ENCODE measurements around the gene FRMD6.
"Not testable (repeated sequence)": the region's sequence is repeated elsewhere in the genome, so short reads cannot be mapped to it uniquely, and the experiment has no call there.

FRMD6 gene

DNA sequence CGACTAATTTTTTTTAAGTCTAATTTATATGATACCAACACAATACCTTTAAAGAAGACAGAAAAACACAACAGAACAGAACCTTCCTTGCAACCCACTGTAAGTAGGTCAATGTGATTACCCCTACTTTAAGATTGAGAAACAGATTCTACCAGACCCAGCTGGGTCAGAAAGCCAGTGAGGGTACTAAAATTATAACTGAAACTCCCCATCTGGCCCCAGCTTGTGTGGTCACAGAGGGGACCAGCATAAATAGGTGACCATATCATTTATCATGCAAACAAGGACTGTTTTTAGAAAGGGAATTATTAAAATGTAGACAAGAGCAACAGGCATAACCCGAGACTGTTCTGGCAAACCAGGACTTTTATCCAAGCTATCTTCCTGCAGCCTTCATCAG is 30.1 kb upstream of the FRMD6 start:
- Mint-ChIP-seq H3K36me3 (no peaks in the 10 kb centered on the region), H3K9me3 (peaks cover 4% of the 10 kb centered on the region), H3K4me1 (no peaks in the 10 kb centered on the region), H3K27ac (no peak overlapping the region), H3K4me3 (no peak overlapping the region), H3K27me3 (peaks cover 10% of the 10 kb centered on the region)
- no peak for ATAC-seq

DNA sequence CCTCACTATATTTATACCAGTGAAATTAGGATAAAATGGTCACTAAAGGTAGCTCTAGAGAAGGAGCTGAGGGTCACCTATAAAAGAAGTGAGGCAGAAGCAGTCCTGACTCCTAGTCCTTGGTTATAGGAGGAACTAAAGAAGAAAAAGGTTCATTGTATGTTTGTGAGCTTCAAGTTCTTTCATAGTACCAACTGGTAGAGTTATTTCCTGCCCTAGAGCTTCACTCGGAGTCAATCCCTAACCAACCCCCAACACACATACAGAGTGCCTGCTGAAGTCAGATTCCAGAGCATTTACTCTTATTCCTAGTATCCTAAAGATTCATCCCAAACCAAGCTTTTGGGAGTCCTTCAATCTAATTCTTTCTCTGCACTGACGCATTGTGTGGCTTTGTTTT is 29.3 kb upstream of the FRMD6 start:
- Mint-ChIP-seq H3K4me3 (no peak overlapping the region), H3K9me3 (peaks cover 4% of the 10 kb centered on the region), H3K27me3 (peaks cover 10% of the 10 kb centered on the region), H3K36me3 (no peaks in the 10 kb centered on the region), H3K27ac (no peak overlapping the region), H3K4me1 (no peaks in the 10 kb centered on the region)
- no peak for ATAC-seq

DNA sequence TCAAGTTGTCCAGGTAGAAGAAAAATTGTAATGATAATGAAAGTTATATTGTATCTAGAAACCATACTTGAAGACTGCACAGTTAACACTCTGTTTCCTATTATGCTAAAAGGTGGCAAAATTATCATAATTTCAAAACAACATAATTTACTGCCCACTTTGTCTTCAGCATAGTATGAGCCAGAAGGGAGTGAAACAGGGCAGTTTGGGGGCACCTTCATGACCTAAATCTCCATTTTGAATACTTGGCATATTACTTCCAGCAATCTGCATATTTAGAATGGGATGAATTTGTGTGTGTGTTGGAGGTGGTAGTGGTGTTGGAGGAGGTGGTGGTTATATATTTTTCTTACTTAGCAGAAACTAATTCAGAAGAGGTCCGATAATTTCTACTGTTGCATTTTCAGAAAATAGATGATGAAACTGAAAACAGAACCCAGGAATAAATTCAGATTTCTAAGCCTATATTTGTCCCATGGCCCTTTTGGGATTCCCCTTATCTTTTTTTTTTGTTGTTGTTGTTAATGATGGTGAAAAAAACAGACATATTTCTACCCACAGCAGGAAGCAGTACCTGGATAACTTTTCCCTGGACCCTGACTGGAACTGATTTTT is 26.6 kb upstream of the FRMD6 start:
- ATAC-seq, result no peak

DNA sequence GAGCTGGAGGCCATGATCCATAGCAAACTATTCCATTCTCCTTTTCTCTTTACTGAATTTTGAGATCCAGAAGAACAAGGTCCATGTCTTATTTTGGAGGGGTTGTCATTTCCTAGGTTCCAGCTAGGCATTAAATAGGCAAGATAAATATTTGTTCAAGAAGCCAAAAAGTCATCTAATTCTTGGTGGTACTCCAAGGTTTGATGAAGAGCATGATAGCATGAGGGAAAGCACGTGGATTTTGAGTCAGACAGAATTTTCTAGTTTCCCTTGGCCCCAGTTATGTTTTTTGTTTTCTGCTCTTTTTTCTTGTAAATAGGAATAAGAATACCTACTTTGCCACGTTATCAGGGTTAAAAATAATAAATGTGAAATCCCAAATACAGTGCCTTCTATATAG is 25.5 kb upstream of the FRMD6 start:
- H3K4me3 Mint-ChIP-seq, result no peak overlapping the region
- no peak overlapping the region for H3K27ac Mint-ChIP-seq
- no peaks in the 10 kb centered on the region for H3K36me3 Mint-ChIP-seq
- no peak for ATAC-seq
- no peaks in the 10 kb centered on the region for H3K4me1 Mint-ChIP-seq
- peaks cover 4% of the 10 kb centered on the region for H3K9me3 Mint-ChIP-seq
- H3K27me3 Mint-ChIP-seq, result peaks cover 10% of the 10 kb centered on the region

More for the DNA sequence above, 26.6 kb upstream of the FRMD6 start:
- Mint-ChIP-seq H3K27me3 (peaks cover 10% of the 10 kb centered on the region), H3K27ac (no peak overlapping the region), H3K4me3 (no peak overlapping the region), H3K36me3 (no peaks in the 10 kb centered on the region), H3K9me3 (peaks cover 4% of the 10 kb centered on the region), H3K4me1 (no peaks in the 10 kb centered on the region)

DNA sequence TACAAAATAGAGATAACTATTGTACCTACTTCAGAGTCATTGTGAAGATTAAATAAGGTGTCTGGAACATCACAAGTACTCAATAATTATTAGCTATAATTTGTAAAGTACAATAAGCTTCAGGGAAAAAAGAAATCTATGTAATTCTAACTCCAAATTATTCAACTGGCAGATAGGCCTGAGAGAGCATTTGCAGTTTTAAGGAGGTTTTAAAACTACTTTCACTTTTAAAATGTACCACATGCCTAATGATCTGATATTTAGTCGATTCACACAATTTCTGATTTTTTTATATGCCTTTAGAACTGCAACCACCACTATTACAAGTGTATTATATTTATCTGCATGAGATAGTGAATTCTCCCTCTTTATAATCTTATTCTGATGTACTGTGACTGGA is 24.9 kb upstream of the FRMD6 start:
- H3K9me3 Mint-ChIP-seq, result peaks cover 4% of the 10 kb centered on the region
- H3K36me3 Mint-ChIP-seq, result no peaks in the 10 kb centered on the region
- no peak overlapping the region for H3K27ac Mint-ChIP-seq
- H3K27me3 Mint-ChIP-seq, result peaks cover 10% of the 10 kb centered on the region
- H3K4me1 Mint-ChIP-seq, result no peaks in the 10 kb centered on the region
- H3K4me3 Mint-ChIP-seq, result no peak overlapping the region
- ATAC-seq, result no peak

GRCh38 chr14:51627313-51627712 is 24.4 kb upstream of the FRMD6 start:
- Mint-ChIP-seq H3K27me3 (peaks cover 10% of the 10 kb centered on the region), H3K4me3 (no peak overlapping the region), H3K4me1 (no peaks in the 10 kb centered on the region), H3K36me3 (no peaks in the 10 kb centered on the region), H3K9me3 (peaks cover 4% of the 10 kb centered on the region), H3K27ac (no peak overlapping the region)
- no peak for ATAC-seq

- peaks cover 10% of the 10 kb centered on the region for H3K27me3 Mint-ChIP-seq
- no peak overlapping the region for H3K27ac Mint-ChIP-seq
- H3K36me3 Mint-ChIP-seq, result no peaks in the 10 kb centered on the region
- H3K4me3 Mint-ChIP-seq, result no peak overlapping the region
- ATAC-seq, result no peak
- H3K9me3 Mint-ChIP-seq, result peaks cover 4% of the 10 kb centered on the region
- no peaks in the 10 kb centered on the region for H3K4me1 Mint-ChIP-seq
These were observed 23.5 kb upstream of the FRMD6 start for GRCh38 chr14:51628238-51628637.

GRCh38 chr14:51630987-51631386 is 20.7 kb upstream of the FRMD6 start:
- Mint-ChIP-seq H3K4me3 (no peak overlapping the region), H3K27me3 (peaks cover 14% of the 10 kb centered on the region), H3K27ac (no peak overlapping the region), H3K9me3 (no peaks in the 10 kb centered on the region), H3K4me1 (no peaks in the 10 kb centered on the region), H3K36me3 (no peaks in the 10 kb centered on the region)
- ATAC-seq, result no peak

- not testable (repeated sequence) for ATAC-seq, H3K27ac Mint-ChIP-seq
- H3K27me3 Mint-ChIP-seq, result peaks cover 35% of the 10 kb centered on the region
These were observed 18.4 kb upstream of the FRMD6 start for GRCh38 chr14:51633298-51633697.

DNA sequence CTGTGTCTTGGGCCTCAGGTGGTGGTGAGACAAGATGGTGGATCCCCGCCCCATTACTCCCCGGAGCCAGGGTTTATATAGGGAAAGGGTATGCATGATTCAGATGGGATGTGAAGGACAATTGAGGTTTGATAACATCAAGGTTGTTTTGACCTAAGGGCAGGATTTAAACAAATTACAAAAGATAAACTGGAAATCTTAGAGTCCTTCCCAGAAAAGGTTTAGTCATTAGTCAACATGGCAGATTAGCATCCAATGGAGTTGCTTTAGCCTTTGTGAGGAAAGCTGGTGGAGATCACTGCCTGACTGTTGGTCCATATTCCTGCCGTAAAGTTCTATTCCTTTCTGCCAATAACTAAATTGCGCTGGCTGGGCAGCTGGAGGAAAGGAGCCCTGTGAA is 15.6 kb upstream of the FRMD6 start:
- H3K4me1 Mint-ChIP-seq, result no peaks in the 10 kb centered on the region
- no peaks in the 10 kb centered on the region for H3K36me3 Mint-ChIP-seq
- H3K27me3 Mint-ChIP-seq, result peaks cover 40% of the 10 kb centered on the region
- H3K9me3 Mint-ChIP-seq, result no peaks in the 10 kb centered on the region
- no peak overlapping the region for H3K4me3 Mint-ChIP-seq
- ATAC-seq, result no peak
- no peak overlapping the region for H3K27ac Mint-ChIP-seq

More at GRCh38 chr14:51633298-51633697, 18.4 kb upstream of the FRMD6 start:
- H3K36me3 Mint-ChIP-seq, H3K9me3 Mint-ChIP-seq, H3K4me1 Mint-ChIP-seq, H3K4me3 Mint-ChIP-seq: not testable (repeated sequence)

- Mint-ChIP-seq H3K27me3 (peaks cover 40% of the 10 kb centered on the region), H3K4me1 (no peaks in the 10 kb centered on the region), H3K9me3 (no peaks in the 10 kb centered on the region), H3K27ac (no peak overlapping the region), H3K36me3 (no peaks in the 10 kb centered on the region), H3K4me3 (no peak overlapping the region)
- peak; percentile 14 for ATAC-seq
These were observed 13.4 kb upstream of the FRMD6 start for GRCh38 chr14:51638071-51638944.

DNA sequence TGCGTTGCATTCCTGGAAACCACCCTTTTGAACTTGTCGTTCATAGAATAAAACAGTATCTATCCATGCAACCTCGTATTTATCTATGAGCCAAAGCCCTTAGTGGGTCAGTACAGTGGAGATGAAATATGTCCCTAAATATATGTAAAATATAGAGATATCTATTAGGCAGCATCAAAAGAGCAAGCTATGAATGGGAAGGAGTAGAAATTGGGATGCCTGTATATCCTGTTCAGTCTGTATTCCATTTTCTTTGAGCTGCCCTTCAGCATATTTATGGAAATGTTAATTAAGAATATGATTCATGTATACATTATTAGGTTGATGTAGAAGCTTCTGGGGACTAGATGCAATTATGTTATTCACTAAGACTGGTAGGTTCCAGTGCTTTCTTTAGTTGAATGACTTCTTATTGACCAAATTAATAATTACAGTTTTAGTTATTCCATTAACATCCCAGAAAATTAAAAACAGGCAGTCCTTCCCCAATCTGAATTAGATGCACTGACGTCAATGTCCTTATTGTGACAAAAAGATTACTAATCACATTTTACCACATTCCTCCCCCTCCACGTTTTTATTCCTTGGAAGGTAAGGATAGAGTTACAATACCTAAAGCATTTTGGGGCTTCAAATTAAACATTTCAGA is 11.9 kb upstream of the FRMD6 start:
- H3K36me3 Mint-ChIP-seq, result no peaks in the 10 kb centered on the region
- no peak overlapping the region for H3K4me3 Mint-ChIP-seq
- no peak overlapping the region for H3K27ac Mint-ChIP-seq
- H3K9me3 Mint-ChIP-seq, result no peaks in the 10 kb centered on the region
- no peaks in the 10 kb centered on the region for H3K4me1 Mint-ChIP-seq
- ATAC-seq, result no peak
- H3K27me3 Mint-ChIP-seq, result peaks cover 30% of the 10 kb centered on the region

- peaks cover 17% of the 10 kb centered on the region for H3K27me3 Mint-ChIP-seq
- H3K4me1 Mint-ChIP-seq, result no peaks in the 10 kb centered on the region
- no peaks in the 10 kb centered on the region for H3K9me3 Mint-ChIP-seq
- no peak overlapping the region for H3K4me3 Mint-ChIP-seq
- H3K27ac Mint-ChIP-seq, result no peak overlapping the region
- ATAC-seq, result no peak
- no peaks in the 10 kb centered on the region for H3K36me3 Mint-ChIP-seq
These were observed 8.6 kb upstream of the FRMD6 start for GRCh38 chr14:51643140-51643539.

- Mint-ChIP-seq H3K27ac (no peak overlapping the region), H3K9me3 (no peaks in the 10 kb centered on the region), H3K4me3 (no peak overlapping the region), H3K4me1 (no peaks in the 10 kb centered on the region), H3K36me3 (no peaks in the 10 kb centered on the region), H3K27me3 (peaks cover 11% of the 10 kb centered on the region)
- no peak for ATAC-seq
These were observed 7.3 kb upstream of the FRMD6 start for GRCh38 chr14:51644217-51644933.

DNA sequence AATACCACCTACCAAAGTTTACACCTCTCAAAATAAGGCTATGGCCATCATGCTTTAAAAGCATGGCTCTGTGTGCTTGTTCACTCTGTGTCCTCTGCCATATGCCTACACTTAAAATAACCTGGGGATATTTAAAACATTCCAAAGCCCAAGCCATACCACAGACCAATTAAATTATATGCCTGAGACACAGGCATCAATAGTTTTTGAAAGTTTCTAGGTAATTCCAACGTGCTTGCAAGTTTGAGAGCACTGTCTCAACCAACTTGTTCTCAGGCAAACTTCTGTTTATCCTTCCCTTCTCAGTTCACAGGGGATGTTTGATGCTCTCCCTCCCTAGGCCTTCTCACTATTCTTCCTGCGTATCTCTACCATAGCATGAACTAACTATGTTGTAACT is 3.4 kb upstream of the FRMD6 start:
- H3K36me3 Mint-ChIP-seq, result no peaks in the 10 kb centered on the region

More for the DNA sequence above, 3.4 kb upstream of the FRMD6 start:
- no peak overlapping the region for H3K27ac Mint-ChIP-seq
- H3K27me3 Mint-ChIP-seq, result peaks cover 19% of the 10 kb centered on the region
- peaks cover 12% of the 10 kb centered on the region for H3K4me1 Mint-ChIP-seq
- no peak overlapping the region for H3K4me3 Mint-ChIP-seq
- no peaks in the 10 kb centered on the region for H3K9me3 Mint-ChIP-seq
- no peak for ATAC-seq

Measured in stimulated activated memory B cell treated with anti-CD40 and anti-IgM and Interleukin-4, amounts not matched to agents 10 μg/mL and 1 μg/mL and 100 μg/mL, for 72 hours (primary cell).